ENCODE results near the gene TUSC2. TPM values are rescaled to one million over a fixed set of nuclear protein-coding genes. Genes with fewer than 3 reads are reported as not detected.

Gene TUSC2
- total RNA-seq, 1 experiment from 2014 or later: 34.0 TPM

DNA sequence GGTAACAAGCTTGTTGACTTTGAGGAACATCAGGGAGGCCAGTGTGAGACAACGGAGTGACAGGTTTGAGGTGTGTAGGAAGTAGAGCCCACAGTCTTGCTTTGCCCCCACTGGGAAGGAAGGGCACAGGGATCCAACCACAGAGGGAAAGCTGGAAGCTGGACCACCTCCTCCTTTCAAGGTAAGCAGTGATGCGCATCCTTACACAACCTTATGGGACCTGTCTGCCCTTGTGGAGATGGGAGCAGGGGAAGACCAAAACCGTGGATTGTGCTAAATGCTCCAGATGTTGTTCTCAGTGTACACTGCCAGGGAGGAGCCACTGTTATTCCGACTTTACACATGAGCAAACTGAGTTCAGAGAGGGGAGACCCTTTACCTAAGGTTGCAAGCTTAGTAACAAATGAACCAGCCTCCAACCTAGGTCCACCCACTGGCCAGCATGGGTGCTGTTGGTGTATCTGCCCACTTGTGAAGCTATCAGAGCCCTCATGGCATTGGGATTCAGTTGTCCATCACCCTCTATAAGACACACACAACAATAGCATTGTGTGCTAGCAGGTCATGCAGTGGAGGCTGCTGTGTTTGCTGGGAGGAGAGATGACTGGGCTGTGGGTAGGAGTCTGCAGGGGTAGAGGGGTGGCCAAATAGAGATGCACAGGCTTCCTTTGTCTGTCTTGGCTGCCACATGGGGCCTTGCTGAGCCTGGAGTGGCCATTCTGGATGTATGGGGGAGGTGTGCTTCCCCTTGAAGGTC lies 49.7 kb downstream of the TUSC2 start:
- Histone ChIP-seq H3K4me1 (ENCODE audit: control insufficient read depth in 1 of 2, insufficient read depth in 2 of 2, low read length in 2 of 2) (peaks cover 13 to 16% of the 10 kb centered on the region in 2 experiments; a peak in 3 of 4 replicates), H3K9ac (ENCODE audit: low read length) (no peak overlapping the region), H3K36me3 (ENCODE audit: control insufficient read depth in 1 of 2, insufficient read depth in 2 of 2, low read length in 2 of 2) (no peaks in the 10 kb centered on the region), H3K27me3 (ENCODE audit: insufficient read depth, low read length) (no peaks in the 10 kb centered on the region), H3K4me3 (replicated peaks in 1 of 2; ENCODE audit: low read depth in 1 of 2, low read length in 2 of 2) (no peak overlapping the region), H3K79me2 (ENCODE audit: insufficient read depth, low read length) (no peaks in the 10 kb centered on the region), H3K9me3 (ENCODE audit: control insufficient read depth in 1 of 2, insufficient read depth in 1 of 2, low read depth in 1 of 2, low read length in 2 of 2) (no peaks in the 10 kb centered on the region), H4K20me1 (ENCODE audit: insufficient read depth) (no peaks in the 10 kb centered on the region), H3K27ac (ENCODE audit: low read depth, low read length) (no peak overlapping the region), H3K9me2 (ENCODE audit: insufficient read depth) (no peaks in the 10 kb centered on the region), H2AFZ (ENCODE audit: low read depth, low read length, poor library complexity, severe bottlenecking) (no peak overlapping the region), H3K4me2 (ENCODE audit: low read length) (no peak overlapping the region)
- TF ChIP-seq JUND (IDR thresholded peaks at IDR 0.05) (no peak), TCF7L2 (IDR thresholded peaks at IDR 0.05; ENCODE audit: borderline replicate concordance, extremely low read depth, insufficient read depth, insufficient read length) (no peak), EZH2 (IDR thresholded peaks at IDR 0.05) (no peak), SRF (IDR thresholded peaks at IDR 0.05; ENCODE audit: low read depth) (no peak), EGR1 (IDR thresholded peaks at IDR 0.05; ENCODE audit: low read depth) (no peak), POLR2AphosphoS5 (IDR thresholded peaks at IDR 0.05; ENCODE audit: low read depth, low read length) (no peak), RAD21 (IDR thresholded peaks at IDR 0.05; ENCODE audit: low read depth) (no peak), ELF1 (IDR thresholded peaks at IDR 0.05; ENCODE audit: borderline replicate concordance, low read depth) (no peak), YY1 (IDR thresholded peaks at IDR 0.05; ENCODE audit: extremely low read depth, insufficient replicate concordance, low read depth, low read length) (no peak), CBX3 (IDR thresholded peaks at IDR 0.05; ENCODE audit: low read depth) (no peak), POLR2A (IDR thresholded peaks at IDR 0.05; ENCODE audit: borderline replicate concordance, extremely low read depth, insufficient read depth, insufficient read length) (no peak), ZFX (IDR thresholded peaks at IDR 0.05) (no peak), EZH2phosphoT487 (IDR thresholded peaks at IDR 0.05; ENCODE audit: borderline replicate concordance) (no peak), ZNF274 (IDR thresholded peaks at IDR 0.05; ENCODE audit: low read depth, low read length) (no peak)
- TF ChIP-seq, protein P1, sequence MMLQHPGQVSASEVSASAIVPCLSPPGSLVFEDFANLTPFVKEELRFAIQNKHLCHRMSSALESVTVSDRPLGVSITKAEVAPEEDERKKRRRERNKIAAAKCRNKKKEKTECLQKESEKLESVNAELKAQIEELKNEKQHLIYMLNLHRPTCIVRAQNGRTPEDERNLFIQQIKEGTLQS (IDR thresholded peaks at IDR 0.05): no peak
- TF ChIP-seq, protein P2, sequence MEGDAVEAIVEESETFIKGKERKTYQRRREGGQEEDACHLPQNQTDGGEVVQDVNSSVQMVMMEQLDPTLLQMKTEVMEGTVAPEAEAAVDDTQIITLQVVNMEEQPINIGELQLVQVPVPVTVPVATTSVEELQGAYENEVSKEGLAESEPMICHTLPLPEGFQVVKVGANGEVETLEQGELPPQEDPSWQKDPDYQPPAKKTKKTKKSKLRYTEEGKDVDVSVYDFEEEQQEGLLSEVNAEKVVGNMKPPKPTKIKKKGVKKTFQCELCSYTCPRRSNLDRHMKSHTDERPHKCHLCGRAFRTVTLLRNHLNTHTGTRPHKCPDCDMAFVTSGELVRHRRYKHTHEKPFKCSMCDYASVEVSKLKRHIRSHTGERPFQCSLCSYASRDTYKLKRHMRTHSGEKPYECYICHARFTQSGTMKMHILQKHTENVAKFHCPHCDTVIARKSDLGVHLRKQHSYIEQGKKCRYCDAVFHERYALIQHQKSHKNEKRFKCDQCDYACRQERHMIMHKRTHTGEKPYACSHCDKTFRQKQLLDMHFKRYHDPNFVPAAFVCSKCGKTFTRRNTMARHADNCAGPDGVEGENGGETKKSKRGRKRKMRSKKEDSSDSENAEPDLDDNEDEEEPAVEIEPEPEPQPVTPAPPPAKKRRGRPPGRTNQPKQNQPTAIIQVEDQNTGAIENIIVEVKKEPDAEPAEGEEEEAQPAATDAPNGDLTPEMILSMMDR (IDR thresholded peaks at IDR 0.05 in 2 of 3, conservative IDR thresholded peaks at IDR 0.05 in 1 of 3; ENCODE audit: borderline replicate concordance in 1 of 3, insufficient read depth in 1 of 3, low read depth in 2 of 3, low read length in 2 of 3): no peak
- TF ChIP-seq, protein P3, sequence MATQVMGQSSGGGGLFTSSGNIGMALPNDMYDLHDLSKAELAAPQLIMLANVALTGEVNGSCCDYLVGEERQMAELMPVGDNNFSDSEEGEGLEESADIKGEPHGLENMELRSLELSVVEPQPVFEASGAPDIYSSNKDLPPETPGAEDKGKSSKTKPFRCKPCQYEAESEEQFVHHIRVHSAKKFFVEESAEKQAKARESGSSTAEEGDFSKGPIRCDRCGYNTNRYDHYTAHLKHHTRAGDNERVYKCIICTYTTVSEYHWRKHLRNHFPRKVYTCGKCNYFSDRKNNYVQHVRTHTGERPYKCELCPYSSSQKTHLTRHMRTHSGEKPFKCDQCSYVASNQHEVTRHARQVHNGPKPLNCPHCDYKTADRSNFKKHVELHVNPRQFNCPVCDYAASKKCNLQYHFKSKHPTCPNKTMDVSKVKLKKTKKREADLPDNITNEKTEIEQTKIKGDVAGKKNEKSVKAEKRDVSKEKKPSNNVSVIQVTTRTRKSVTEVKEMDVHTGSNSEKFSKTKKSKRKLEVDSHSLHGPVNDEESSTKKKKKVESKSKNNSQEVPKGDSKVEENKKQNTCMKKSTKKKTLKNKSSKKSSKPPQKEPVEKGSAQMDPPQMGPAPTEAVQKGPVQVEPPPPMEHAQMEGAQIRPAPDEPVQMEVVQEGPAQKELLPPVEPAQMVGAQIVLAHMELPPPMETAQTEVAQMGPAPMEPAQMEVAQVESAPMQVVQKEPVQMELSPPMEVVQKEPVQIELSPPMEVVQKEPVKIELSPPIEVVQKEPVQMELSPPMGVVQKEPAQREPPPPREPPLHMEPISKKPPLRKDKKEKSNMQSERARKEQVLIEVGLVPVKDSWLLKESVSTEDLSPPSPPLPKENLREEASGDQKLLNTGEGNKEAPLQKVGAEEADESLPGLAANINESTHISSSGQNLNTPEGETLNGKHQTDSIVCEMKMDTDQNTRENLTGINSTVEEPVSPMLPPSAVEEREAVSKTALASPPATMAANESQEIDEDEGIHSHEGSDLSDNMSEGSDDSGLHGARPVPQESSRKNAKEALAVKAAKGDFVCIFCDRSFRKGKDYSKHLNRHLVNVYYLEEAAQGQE (IDR thresholded peaks at IDR 0.05; ENCODE audit: low read depth): no peak
- TF ChIP-seq, protein P4, sequence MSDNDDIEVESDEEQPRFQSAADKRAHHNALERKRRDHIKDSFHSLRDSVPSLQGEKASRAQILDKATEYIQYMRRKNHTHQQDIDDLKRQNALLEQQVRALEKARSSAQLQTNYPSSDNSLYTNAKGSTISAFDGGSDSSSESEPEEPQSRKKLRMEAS (IDR thresholded peaks at IDR 0.05): no peak
- ChIA-PET RAD21 (ENCODE audit: low non-redundant PET in 1 of 2, low total read pairs in 2 of 2, uncharacterized antibody in 2 of 2, unreplicated experiment in 2 of 2) (interaction anchor here in 1 of 2 experiments (1.2 kb wide), 1 partner anchor 32 kb away, joined by 3 read pairs; no protein-coding TSS in a partner anchor), CTCF (interaction anchor here (1.3 to 1.7 kb wide), 2 partner anchors 45 to 52 kb away, joined by 3 read pairs; no protein-coding TSS in a partner anchor), POLR2A (interaction anchor here (1.7 kb wide), 1 partner anchor 16 kb away, joined by 4 read pairs; no protein-coding TSS in a partner anchor)
- no TSS peak for BruUV-seq (replicated peaks)
- ATAC-seq (no peak), DNase-seq (ENCODE audit: low read depth, low spot score) (no peak)
- intact Hi-C loops (cut with micrococcal nuclease): no loop called here
